GM23338 (cell line): ENCODE measurements around the gene MYOF. TPM values are rescaled to one million over a fixed set of nuclear protein-coding genes. Genes with fewer than 3 reads are reported as not detected.
"Not testable (repeated sequence)": the region's sequence is repeated elsewhere in the genome, so short reads cannot be mapped to it uniquely, and the experiment has no call there.

ENCODE experiments used
- ATAC-seq: fragments of 200-7000 bp; cut with Tn5 transposase; 3 replicates; pipeline ENCODE4 v1.9.1; 2020
- DNase-seq: peaks from one replicate; pipeline ENCODE4 v3.0.0-alpha.2; 2015; ENCODE audit warnings: low spot score
- H2AFZ ChIP-seq: fragments of 200-600 bp; sonication (generic); 2 replicates; pipeline ENCODE4 v1.8.0; 2016; ENCODE audit warnings: antibody characterized with exemption, mild to moderate bottlenecking, moderate library complexity
- H3F3A ChIP-seq: fragments of 200-600 bp; sonication (generic); replicated peaks from 2 replicates; pipeline ENCODE4 v1.8.0; 2017; ENCODE audit warnings: antibody characterized with exemption, mixed run types, low read depth
- H3K27ac ChIP-seq: fragments of 200-600 bp; sonication (generic); 2 replicates; pipeline ENCODE4 v1.6.1; 2016; ENCODE audit warnings: low read depth
- H3K27me3 ChIP-seq: fragments of 200-600 bp; sonication (generic); 2 replicates; pipeline ENCODE4 v1.8.0; 2016; ENCODE audit warnings: mild to moderate bottlenecking, mixed run types, moderate library complexity; ENCODE audit not compliant: insufficient read depth
- H3K36me3 ChIP-seq: fragments of 200-600 bp; sonication (generic); 2 replicates; pipeline ENCODE4 v1.8.0; 2016; ENCODE audit warnings: mild to moderate bottlenecking; ENCODE audit not compliant: insufficient read depth
- H3K4me1 ChIP-seq: fragments of 200-600 bp; sonication (generic); 2 replicates; pipeline ENCODE4 v1.8.0; 2016; ENCODE audit warnings: mild to moderate bottlenecking, moderate library complexity; ENCODE audit not compliant: insufficient read depth
- H3K4me2 ChIP-seq: fragments of 200-600 bp; sonication (generic); 2 replicates; pipeline ENCODE4 v1.7.1; 2017; ENCODE audit warnings: mixed run types
- H3K4me3 ChIP-seq: fragments of 200-600 bp; sonication (generic); 2 replicates; pipeline ENCODE4 v1.6.1; 2016; ENCODE audit warnings: mixed run types
- H3K79me2 ChIP-seq: fragments of 200-600 bp; sonication (generic); replicated peaks from 2 replicates; pipeline ENCODE4 v1.8.0; 2017; ENCODE audit warnings: mild to moderate bottlenecking; ENCODE audit not compliant: insufficient read depth
- H3K9me2 ChIP-seq: fragments of 200-600 bp; sonication (generic); 2 replicates; pipeline ENCODE4 v1.8.0; 2017; ENCODE audit not compliant: insufficient read depth
- H4K20me1 ChIP-seq: fragments of 200-600 bp; sonication (generic); replicated peaks from 2 replicates; pipeline ENCODE4 v1.8.0; 2017; ENCODE audit warnings: mild to moderate bottlenecking; ENCODE audit not compliant: insufficient read depth
- H3K27ac Mint-ChIP-seq: 2 replicates; pipeline ENCODE4 v1.8.0; 2020; ENCODE audit warnings: inconsistent platforms, mild to moderate bottlenecking, moderate library complexity, mixed read lengths
- H3K27me3 Mint-ChIP-seq: 3 replicates; pipeline ENCODE4 v1.8.0; 2022; ENCODE audit warnings: low read depth, mild to moderate bottlenecking, moderate library complexity, mixed read lengths, inconsistent platforms; ENCODE audit not compliant: insufficient read depth, poor library complexity
- H3K36me3 Mint-ChIP-seq: 3 replicates; pipeline ENCODE4 v1.8.0; 2021; ENCODE audit warnings: low read depth, mild to moderate bottlenecking, inconsistent platforms, moderate library complexity, mixed read lengths
- H3K4me1 Mint-ChIP-seq: 3 replicates; pipeline ENCODE4 v1.8.0; 2020; ENCODE audit warnings: mild to moderate bottlenecking, inconsistent platforms, mixed read lengths
- H3K4me3 Mint-ChIP-seq: 3 replicates; pipeline ENCODE4 v1.8.0; 2021; ENCODE audit warnings: moderate library complexity, mild to moderate bottlenecking, inconsistent platforms, mixed read lengths
- H3K9me3 Mint-ChIP-seq: 3 replicates; pipeline ENCODE4 v1.8.0; 2020; ENCODE audit warnings: moderate library complexity, mild to moderate bottlenecking, inconsistent platforms, mixed read lengths
- CREB1 ChIP-seq: fragments of 250-450 bp; sonication (Bioruptor Pico); IDR thresholded peaks from 2 replicates; pipeline ENCODE4 v1.5.0; 2020; ENCODE audit warnings: low read depth, mild to moderate bottlenecking, moderate library complexity
- ETS1 ChIP-seq: IDR thresholded peaks from 2 replicates; pipeline ENCODE4 v1.6.1; 2016; ENCODE audit warnings: antibody characterized with exemption
- EZH2 ChIP-seq: fragments of 200-600 bp; sonication (generic); IDR thresholded peaks from one replicate; pipeline ENCODE4 v1.8.0; 2017; ENCODE audit warnings: antibody characterized with exemption, mild to moderate bottlenecking, low read depth; ENCODE audit not compliant: unreplicated experiment
- EZH2phosphoT487 ChIP-seq: fragments of 200-600 bp; sonication (generic); IDR thresholded peaks from one replicate; pipeline ENCODE4 v1.8.1; 2018; ENCODE audit warnings: antibody characterized with exemption; ENCODE audit not compliant: unreplicated experiment
- JUNB ChIP-seq: IDR thresholded peaks from one replicate; pipeline ENCODE4 v1.6.1; 2016; ENCODE audit warnings: antibody characterized with exemption; ENCODE audit not compliant: unreplicated experiment
- NANOG ChIP-seq: IDR thresholded peaks from 2 replicates; pipeline ENCODE4 v1.6.1; 2016; ENCODE audit warnings: antibody characterized with exemption, borderline replicate concordance
- POLR2AphosphoS5 ChIP-seq: IDR thresholded peaks from 2 replicates; pipeline ENCODE4 v1.6.1; 2016; ENCODE audit warnings: antibody characterized with exemption, low read depth
- STAT1 ChIP-seq: IDR thresholded peaks from one replicate; pipeline ENCODE4 v1.6.1; 2016; ENCODE audit warnings: antibody characterized with exemption; ENCODE audit not compliant: unreplicated experiment
- ZNF114 ChIP-seq: fragments of 250-450 bp; sonication (Bioruptor Pico); IDR thresholded peaks from 2 replicates; pipeline ENCODE4 v1.5.0; 2020; ENCODE audit warnings: mild to moderate bottlenecking, moderate library complexity
- ZNF331 ChIP-seq: fragments of 250-450 bp; sonication (Bioruptor Pico); IDR thresholded peaks from 2 replicates; pipeline ENCODE4 v1.5.0; 2020; ENCODE audit warnings: low read depth, mild to moderate bottlenecking, moderate library complexity
- polyA plus RNA-seq: library from polyadenylated mRNA; unstranded; fragments of >200 nt; fragmentation: Nextera tagmentation; extraction: Ambion mirVana; gene quantifications from 2 replicates; pipeline ENCODE4 v1.2.1, GENCODE V29; 2016
- total RNA-seq: library from RNA; depleted of rRNA; stranded (reverse); fragments of >200 nt; shearing (Covaris generic); gene quantifications from 2 replicates; pipeline ENCODE4 v1.2.3, GENCODE V29; 2014
- TF ChIP-seq, protein P1 (sequence below): IDR thresholded peaks from one replicate; pipeline ENCODE4 v1.6.1; 2018; ENCODE audit warnings: antibody characterized with exemption; ENCODE audit not compliant: unreplicated experiment
- TF ChIP-seq, protein P2 (sequence below), 2 experiments: fragments of 200-600 bp in 1 of 2; sonication (generic) in 1 of 2; conservative IDR thresholded peaks; 2 replicates each; pipeline versions ENCODE4 v1.5.1 to v1.6.1; 2016 to 2017; ENCODE audit warnings: antibody characterized with exemption in 2 of 2, low read depth in 2 of 2, mild to moderate bottlenecking in 2 of 2, moderate library complexity in 1 of 2

Gene MYOF
- total and polyA plus RNA-seq, 2 experiments from 2014 or later: 0.82 to 1.4 TPM

GRCh38 chr10:93467635-93468034 is 14.5 kb downstream of the MYOF start:
- not testable (repeated sequence) for H3K4me2 ChIP-seq, H4K20me1 ChIP-seq, H3K27ac Mint-ChIP-seq, H3K4me1 ChIP-seq, H3K4me3 ChIP-seq, H3K9me3 Mint-ChIP-seq, DNase-seq, H3K27me3 Mint-ChIP-seq, H3K27me3 ChIP-seq, ATAC-seq, H3K36me3 Mint-ChIP-seq, H3K36me3 ChIP-seq, H3K4me3 Mint-ChIP-seq, H3K79me2 ChIP-seq, H2AFZ ChIP-seq, H3F3A ChIP-seq, H3K27ac ChIP-seq, H3K9me2 ChIP-seq
- H3K4me1 Mint-ChIP-seq: peaks cover 12% of the 10 kb centered on the region; the same call in 2 of the 3 replicates

GRCh38 chr10:93465806-93466675 is 16.1 kb downstream of the MYOF start:
- ATAC-seq (no peak; the same call in 2 of the 3 replicates), DNase-seq (no peak)
- Histone ChIP-seq H3K4me2 (no peak overlapping the region), H2AFZ (peak overlapping the region; percentile 78; the same call in 1 of the 2 replicates), H3F3A (no peaks in the 10 kb centered on the region), H3K27me3 (no peaks in the 10 kb centered on the region), H3K4me3 (no peak overlapping the region), H3K9me2 (no peaks in the 10 kb centered on the region), H3K79me2 (no peaks in the 10 kb centered on the region), H3K4me1 (peaks cover 4% of the 10 kb centered on the region; the same call in 1 of the 2 replicates), H3K27ac (no peak overlapping the region), H3K36me3 (no peaks in the 10 kb centered on the region), H4K20me1 (no peaks in the 10 kb centered on the region)
- Mint-ChIP-seq H3K4me3 (no peak overlapping the region), H3K27ac (no peak overlapping the region), H3K4me1 (peaks cover 8% of the 10 kb centered on the region; the same call in 2 of the 3 replicates), H3K9me3 (no peaks in the 10 kb centered on the region), H3K36me3 (no peaks in the 10 kb centered on the region), H3K27me3 (peaks cover 2% of the 10 kb centered on the region)
- TF ChIP-seq POLR2AphosphoS5 (no peak), CREB1 (CRISPR knock-in tag) (no peak), ZNF114 (no peak), STAT1 (no peak), NANOG (no peak), ETS1 (no peak), EZH2 (no peak), ZNF331 (CRISPR knock-in tag) (no peak), EZH2phosphoT487 (no peak), JUNB (no peak)
- TF ChIP-seq, protein P1, sequence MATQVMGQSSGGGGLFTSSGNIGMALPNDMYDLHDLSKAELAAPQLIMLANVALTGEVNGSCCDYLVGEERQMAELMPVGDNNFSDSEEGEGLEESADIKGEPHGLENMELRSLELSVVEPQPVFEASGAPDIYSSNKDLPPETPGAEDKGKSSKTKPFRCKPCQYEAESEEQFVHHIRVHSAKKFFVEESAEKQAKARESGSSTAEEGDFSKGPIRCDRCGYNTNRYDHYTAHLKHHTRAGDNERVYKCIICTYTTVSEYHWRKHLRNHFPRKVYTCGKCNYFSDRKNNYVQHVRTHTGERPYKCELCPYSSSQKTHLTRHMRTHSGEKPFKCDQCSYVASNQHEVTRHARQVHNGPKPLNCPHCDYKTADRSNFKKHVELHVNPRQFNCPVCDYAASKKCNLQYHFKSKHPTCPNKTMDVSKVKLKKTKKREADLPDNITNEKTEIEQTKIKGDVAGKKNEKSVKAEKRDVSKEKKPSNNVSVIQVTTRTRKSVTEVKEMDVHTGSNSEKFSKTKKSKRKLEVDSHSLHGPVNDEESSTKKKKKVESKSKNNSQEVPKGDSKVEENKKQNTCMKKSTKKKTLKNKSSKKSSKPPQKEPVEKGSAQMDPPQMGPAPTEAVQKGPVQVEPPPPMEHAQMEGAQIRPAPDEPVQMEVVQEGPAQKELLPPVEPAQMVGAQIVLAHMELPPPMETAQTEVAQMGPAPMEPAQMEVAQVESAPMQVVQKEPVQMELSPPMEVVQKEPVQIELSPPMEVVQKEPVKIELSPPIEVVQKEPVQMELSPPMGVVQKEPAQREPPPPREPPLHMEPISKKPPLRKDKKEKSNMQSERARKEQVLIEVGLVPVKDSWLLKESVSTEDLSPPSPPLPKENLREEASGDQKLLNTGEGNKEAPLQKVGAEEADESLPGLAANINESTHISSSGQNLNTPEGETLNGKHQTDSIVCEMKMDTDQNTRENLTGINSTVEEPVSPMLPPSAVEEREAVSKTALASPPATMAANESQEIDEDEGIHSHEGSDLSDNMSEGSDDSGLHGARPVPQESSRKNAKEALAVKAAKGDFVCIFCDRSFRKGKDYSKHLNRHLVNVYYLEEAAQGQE: no peak
- TF ChIP-seq, protein P2, sequence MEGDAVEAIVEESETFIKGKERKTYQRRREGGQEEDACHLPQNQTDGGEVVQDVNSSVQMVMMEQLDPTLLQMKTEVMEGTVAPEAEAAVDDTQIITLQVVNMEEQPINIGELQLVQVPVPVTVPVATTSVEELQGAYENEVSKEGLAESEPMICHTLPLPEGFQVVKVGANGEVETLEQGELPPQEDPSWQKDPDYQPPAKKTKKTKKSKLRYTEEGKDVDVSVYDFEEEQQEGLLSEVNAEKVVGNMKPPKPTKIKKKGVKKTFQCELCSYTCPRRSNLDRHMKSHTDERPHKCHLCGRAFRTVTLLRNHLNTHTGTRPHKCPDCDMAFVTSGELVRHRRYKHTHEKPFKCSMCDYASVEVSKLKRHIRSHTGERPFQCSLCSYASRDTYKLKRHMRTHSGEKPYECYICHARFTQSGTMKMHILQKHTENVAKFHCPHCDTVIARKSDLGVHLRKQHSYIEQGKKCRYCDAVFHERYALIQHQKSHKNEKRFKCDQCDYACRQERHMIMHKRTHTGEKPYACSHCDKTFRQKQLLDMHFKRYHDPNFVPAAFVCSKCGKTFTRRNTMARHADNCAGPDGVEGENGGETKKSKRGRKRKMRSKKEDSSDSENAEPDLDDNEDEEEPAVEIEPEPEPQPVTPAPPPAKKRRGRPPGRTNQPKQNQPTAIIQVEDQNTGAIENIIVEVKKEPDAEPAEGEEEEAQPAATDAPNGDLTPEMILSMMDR (conservative IDR thresholded peaks at IDR 0.05; ENCODE audit: low read depth in 2 of 2): no peak
